HG03460 (cell line): ENCODE measurements around the gene LY6G6F.

Experiments used
- ATAC-seq: cut with Tn5 transposase; IDR thresholded peaks from one replicate; pipeline ENCODE4 v1.9.1; 2021; ENCODE audit not compliant: unreplicated experiment

The LY6G6F gene

GRCh38 chr6:31737991-31738979, 31.6 kb downstream of the LY6G6F start:
- no peak for ATAC-seq

GRCh38 chr6:31739639-31740396, 33.2 kb downstream of the LY6G6F start, which contains the start of gene MSH5:
Gene MSH5 (plus strand): TSS chr6:31740005. CDS start chr6:31740467, 462 bp downstream.
- ATAC-seq, result peak; percentile 48

GRCh38 chr6:31740397-31741223, 33.9 kb downstream of the LY6G6F start:
- peak; percentile 0 for ATAC-seq

DNA sequence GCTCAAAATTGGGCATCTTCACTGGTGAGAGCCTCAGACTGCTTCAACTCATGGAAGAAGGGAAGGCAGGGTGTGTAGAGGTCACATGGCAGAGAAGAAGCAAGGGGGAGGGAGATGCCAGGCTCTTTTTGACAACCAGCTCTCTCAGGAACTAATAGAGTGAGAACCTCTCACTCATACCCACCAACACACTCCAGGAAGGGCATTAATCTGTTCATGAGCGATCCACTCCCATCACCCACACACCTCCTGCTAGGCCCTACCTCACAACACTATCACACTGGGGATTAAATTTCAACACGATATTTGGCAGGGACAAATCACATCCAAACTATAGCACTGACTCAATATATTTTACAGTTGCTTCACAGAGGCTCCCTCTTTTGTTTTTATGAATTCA, 35.1 kb downstream of the LY6G6F start:
- ATAC-seq, result no peak

GRCh38 chr6:31742894-31743293, 36.2 kb downstream of the LY6G6F start:
- no peak for ATAC-seq

GRCh38 chr6:31744422-31744821, 37.8 kb downstream of the LY6G6F start:
- no peak for ATAC-seq

GRCh38 chr6:31749301-31750036, 42.8 kb downstream of the LY6G6F start:
- ATAC-seq, result no peak

DNA sequence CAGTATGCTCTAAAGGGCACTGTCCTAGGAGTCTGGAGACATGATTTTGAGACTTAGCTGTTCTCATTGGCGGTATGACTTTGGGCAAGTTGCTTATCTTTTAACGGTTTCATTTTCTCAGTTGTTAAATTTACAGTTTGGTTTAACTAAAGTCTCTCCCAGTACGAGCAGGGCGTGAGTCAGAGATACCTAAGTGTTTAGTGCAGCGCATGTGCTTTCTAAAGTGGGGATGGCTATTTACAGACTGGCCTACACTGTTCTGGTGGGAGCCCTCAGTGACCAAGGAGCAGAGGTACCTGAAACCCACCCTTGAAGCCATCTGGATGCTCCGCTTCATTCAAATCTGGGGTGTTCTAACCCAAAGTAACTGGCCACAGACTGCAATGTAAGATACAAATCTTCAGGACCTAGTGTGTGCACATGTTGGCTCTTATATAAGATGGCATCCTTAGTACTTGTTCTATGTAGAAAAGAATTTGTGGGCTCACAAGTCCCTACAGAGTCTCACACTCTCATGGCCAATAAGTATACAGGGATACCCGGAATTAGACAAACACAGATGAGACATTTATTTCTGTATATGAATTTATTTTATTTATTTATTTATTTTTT, 43.9 kb downstream of the LY6G6F start:
- no peak for ATAC-seq

DNA sequence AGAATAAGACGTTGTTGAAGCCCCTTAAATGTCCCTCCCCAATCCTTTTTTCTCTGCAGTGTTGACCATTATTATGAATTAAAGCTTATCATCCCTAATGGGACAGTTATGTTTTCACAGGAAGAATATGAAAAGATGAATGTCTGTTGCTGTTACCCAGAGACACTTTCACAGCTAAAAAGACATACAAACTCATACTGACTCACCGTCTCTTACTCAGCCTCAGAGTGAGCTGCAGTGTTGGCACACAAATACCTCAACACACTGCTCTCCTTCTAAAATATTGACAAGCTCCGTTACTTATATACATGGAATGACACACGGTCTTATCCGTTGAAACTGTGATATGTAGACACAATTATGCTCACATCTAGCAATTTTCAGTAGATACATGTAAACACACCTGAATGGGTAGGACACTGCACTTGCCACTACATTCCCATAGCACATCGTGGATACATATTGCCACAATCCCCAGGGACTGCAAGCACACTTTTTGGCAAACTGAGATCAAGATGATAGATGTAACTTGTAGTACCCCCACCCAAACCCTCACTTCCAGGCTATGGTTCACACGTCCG, 46.2 kb downstream of the LY6G6F start:
- ATAC-seq, result no peak

DNA sequence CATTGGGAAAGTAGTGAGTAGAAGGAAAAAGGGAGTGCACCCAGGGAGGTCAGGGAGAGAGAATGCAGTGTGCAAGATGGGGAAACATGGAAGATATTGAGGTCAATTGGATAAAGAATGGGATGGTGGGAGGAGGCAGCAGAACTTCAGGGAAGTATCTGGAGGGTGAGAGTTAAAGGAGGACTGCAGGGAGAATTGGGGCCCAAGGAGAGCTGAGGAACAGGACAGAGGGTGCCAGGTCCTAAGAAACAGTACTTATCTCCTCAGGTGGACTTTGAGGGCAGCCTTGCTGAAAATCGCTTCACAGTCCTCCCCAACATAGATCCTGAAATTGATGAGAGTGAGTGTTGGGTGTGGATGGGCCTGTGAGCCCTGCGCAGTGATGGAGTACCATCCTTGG, 51.6 kb downstream of the LY6G6F start:
- no peak for ATAC-seq
